ENCODE results near the gene DRP2.
A peak's percentile ranks its signal among the peaks of the same experiment; 100 is the strongest.
"Not testable (repeated sequence)": the region's sequence is repeated elsewhere in the genome, so short reads cannot be mapped to it uniquely, and the experiment has no call there.

The DRP2 gene

GRCh38 chrX:101219116-101219863, at the start of gene DRP2:
DRP2 (plus strand) TSS chrX:101219786; CDS start chrX:101231648, 11,862 bp downstream.
- no peak for DNase-seq

GRCh38 chrX:101171883-101172400, 47.6 kb upstream of the DRP2 start:
- DNase-seq, result no peak

DNA sequence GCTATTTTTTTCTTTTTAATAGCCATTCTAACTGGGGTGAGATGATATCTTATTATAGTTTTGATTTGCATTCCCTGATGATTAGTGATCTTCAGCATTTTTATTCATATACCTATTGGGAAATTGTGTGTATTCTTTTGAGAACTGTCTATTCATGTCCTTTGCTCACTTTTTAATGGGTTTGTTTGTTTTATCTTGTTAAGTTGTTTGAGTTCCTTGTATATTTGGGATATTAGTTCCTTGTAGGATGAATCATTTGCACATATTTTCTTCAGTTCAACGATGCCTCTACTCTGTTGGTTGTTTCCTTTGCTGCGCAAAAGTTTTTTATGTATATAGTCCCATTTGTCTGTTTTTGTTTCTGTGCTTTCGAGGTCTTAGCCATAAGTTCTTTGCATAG, 43.1 kb upstream of the DRP2 start:
- no peak for DNase-seq

- DNase-seq, result not testable (repeated sequence)
Observed at GRCh38 chrX:101184876-101185275, 34.7 kb upstream of the DRP2 start.

- DNase-seq, result not testable (repeated sequence)
Observed at GRCh38 chrX:101187961-101188360, 31.6 kb upstream of the DRP2 start.

GRCh38 chrX:101190736-101191135, 28.9 kb upstream of the DRP2 start:
- no peak for DNase-seq

DNA sequence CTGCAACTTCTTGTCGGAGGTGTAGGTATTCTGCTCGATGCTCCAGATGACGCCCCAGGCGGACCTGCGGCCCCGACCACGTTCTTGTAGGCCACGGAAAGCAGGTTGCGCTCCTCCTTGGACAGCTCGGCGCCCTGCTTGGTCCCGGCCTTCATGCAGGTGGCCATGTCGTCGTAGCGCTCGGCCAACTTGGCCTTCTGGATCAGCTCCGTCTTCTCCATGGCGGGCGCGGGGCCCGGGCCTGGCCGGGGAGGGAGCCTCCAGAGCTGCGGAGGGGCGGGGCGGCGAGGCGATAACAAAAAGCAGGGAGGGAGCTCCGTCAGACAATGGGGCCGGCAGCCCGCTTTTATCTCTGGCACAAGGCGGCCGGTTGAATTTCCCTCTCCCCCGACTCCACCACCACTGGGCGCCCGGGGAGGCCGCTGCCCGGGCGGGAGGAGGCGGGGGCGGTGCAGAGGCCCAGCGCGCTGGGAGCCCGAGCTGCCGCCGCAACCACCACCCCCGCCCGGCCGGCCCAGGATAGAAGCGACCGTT, 28.3 kb upstream of the DRP2 start:
- peak; percentile 74 for DNase-seq

GRCh38 chrX:101195442-101196173, 24.0 kb upstream of the DRP2 start:
- DNase-seq, result no peak

- no peak for DNase-seq
Observed at GRCh38 chrX:101203761-101204351, 15.7 kb upstream of the DRP2 start.

GRCh38 chrX:101206471-101206870, 13.1 kb upstream of the DRP2 start:
- DNase-seq, result peak; percentile 62

- no peak for DNase-seq
Observed at GRCh38 chrX:101208152-101208905, 11.3 kb upstream of the DRP2 start.

- DNase-seq, result no peak
Observed at GRCh38 chrX:101210630-101211029, 9.0 kb upstream of the DRP2 start.

DNA sequence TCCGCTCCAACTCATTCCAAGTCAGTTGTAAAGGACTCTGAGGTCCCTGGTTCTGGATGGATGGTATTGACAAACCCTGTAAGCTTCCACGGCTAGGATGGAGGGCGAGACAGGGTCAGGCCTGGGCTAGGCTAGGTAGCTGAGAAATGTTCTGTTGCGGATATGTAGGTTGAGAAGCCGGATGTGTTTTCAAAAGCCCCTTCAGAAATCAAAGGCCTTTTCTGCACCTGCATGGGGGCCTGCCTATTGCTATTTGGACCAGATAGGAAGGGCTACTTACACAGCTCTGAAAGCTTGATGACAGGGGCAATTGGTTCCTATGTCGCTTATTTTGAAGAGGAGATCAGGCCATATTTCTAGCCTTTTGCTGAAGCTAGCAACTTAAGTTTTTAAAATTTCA, 1.9 kb upstream of the DRP2 start:
- DNase-seq, result no peak

GRCh38 chrX:101219864-101220346, 319 bp downstream of the DRP2 start:
- no peak for DNase-seq

DNA sequence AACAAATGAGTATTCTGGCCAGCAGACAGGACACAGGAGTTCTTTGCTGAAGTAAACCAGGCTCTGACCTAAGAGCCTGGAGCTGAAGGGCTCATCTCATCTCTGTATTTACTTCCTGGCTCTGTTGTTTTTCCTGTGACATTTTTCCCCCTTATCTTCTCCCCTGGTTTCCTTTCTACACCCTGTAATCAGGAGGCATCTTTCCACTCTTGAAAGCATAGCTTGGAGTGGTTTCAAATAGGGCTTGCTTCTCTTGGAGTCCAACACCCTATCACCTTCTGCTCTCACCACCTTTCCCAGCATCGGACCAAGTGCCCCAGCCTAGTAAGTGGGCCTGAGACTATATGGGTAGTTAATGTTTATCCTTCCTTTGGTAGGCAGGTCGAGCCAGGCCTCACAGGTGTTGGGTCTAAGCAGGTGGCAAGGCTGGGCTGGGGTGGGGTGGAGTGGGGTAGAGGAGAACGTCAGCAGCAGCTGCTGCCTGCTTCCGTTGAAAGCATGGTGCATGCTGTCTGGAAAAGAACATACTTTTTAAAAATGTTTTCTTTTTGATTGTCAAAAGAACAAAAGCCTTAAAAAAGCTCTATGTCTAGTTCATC, 1.2 kb downstream of the DRP2 start:
- no peak for DNase-seq

DNA sequence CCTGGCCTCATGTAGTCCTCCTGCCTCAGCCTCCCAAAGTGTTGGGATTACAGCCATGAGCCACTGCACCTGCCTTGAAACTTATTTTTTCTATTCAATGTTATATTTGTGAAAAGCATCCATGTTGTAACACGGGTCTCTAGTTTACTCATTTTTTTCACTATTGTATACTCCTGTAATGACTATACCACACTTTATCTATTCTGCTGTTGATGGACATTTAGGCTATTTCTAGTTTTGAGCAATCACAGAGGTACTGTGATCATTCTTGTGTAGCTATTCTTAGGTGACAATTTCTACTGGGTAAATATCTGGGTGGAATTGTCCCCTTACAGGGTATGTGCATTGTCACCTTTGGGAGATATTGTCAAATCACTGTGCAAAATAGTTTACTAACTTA, 3.6 kb downstream of the DRP2 start:
- no peak for DNase-seq

- DNase-seq, result no peak
Observed at GRCh38 chrX:101229170-101229569, 9.6 kb downstream of the DRP2 start.

DNA sequence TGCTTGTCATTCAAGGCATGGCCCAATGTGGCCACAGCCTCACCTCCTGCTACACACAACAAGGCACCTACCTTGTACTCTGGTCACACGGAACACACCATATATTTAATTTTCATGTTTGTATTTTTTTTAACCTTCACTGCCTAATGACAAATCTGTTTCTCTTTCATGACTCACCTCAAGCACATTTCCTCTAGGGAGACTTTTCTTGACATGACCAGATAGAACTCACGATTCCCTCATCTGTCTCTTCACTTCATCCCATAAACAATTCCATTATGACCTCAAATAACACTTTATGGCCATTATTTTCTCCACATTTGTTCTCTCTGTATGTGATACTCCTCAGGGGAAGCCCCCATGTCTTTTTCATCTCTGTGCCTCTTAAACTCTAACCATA, 11.1 kb downstream of the DRP2 start:
- DNase-seq, result no peak

- no peak for DNase-seq
Observed at GRCh38 chrX:101231080-101231479, 11.5 kb downstream of the DRP2 start.

DNA sequence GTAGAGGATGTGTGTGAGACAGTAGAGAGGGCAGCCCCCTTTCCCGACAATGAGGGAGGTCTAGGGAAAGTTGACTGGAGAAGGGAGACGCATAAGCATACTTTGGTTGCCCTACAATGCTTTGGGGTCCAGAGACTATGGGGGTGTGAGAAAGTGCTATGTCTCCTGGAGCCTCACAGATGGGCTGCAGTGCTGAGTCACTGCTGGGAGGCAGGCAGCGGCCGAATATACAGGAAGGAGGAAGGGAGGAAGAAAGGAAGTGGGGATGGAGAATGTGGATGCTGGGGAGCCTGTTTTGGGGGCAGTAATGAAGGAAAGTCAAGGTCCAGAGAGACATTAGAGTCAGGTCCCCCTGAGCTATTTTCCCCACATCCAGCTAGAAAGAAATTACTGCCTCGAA, 12.7 kb downstream of the DRP2 start:
- no peak for DNase-seq

DNA sequence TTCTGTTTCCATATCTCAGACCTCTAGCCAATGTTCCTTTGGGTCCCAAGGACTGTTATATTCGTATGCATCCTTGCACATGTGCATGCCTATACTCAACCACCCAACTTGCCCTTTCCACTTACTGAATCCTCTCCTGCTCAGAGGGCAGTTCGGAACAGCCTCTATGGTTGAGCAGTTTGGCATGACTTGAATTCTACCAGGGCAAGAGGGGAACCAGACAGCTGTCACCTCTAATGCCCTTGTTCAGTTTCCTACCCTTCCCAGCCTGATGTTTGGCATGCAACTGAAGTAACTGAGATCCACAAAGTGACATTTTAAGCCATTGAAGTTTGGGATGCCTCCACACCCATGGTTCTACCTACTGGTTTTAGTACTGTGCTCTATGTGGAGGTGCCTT, 17.5 kb downstream of the DRP2 start:
- DNase-seq, result no peak

DNA sequence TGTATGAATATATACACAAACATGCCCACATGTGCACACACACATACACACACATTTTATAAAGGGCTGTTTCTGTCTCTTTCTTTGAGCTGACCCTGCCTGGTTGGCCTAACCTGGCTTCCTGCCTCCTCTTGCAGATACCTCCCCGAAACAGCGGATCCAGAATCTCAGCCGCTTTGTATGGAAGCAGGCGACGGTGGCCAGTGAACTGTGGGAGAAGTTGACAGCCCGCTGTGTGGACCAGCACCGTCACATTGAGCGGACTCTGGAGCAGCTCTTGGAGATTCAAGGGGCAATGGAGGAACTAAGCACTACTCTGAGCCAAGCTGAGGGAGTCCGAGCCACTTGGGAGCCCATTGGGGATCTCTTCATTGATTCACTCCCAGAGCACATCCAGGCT, 21.9 kb downstream of the DRP2 start:
- DNase-seq, result no peak
